WTC11 (cell line): ENCODE results near the gene ACTR3C.

Experiments
- GRHL2 ChIP-seq: fragments of 250-450 bp; sonication (Bioruptor Pico); IDR thresholded peaks from 2 replicates; pipeline ENCODE4 v1.8.0; 2022; ENCODE audit warnings: mild to moderate bottlenecking, moderate library complexity; ENCODE audit not compliant: insufficient replicate concordance, severe bottlenecking
- TF ChIP-seq, protein P1 (sequence below): fragments of 200-600 bp; IDR thresholded peaks from 2 replicates; pipeline ENCODE4 v1.8.0; 2022; ENCODE audit warnings: antibody characterized with exemption

DNA sequence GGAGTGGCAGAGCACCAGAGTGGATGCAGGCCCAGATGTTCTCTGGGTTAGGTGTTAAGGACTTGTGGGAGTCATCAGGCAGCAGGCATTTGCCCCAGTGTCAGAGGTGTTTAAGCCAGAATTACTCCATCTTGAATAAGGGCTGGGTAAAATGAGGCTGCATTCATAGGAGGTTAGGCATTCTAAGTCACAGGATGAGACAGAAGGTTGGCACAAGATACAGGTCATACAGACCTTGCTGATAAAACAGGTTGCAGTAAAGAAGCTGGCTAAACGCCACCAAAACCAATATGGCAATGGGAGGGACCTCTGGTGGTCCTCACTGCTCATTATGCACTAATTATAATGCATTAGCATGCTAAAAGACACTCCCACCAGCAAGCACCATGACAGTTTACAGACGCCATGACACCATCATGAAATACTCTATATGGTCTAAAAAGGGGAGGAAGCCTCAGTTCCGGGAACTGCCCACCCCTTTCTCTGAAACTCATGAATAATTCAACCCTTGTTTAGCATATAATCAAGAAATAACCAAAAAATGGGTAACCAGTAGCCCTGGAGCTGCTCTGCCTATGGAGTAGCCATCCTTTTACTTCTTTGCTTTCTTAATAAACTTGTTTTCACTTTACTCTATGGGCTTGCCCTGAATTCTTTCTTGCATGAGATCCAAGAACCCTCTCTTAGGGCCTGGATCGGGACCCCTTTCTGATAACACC is 1.1 kb downstream of the ACTR3C start:
- TF ChIP-seq, protein P1, sequence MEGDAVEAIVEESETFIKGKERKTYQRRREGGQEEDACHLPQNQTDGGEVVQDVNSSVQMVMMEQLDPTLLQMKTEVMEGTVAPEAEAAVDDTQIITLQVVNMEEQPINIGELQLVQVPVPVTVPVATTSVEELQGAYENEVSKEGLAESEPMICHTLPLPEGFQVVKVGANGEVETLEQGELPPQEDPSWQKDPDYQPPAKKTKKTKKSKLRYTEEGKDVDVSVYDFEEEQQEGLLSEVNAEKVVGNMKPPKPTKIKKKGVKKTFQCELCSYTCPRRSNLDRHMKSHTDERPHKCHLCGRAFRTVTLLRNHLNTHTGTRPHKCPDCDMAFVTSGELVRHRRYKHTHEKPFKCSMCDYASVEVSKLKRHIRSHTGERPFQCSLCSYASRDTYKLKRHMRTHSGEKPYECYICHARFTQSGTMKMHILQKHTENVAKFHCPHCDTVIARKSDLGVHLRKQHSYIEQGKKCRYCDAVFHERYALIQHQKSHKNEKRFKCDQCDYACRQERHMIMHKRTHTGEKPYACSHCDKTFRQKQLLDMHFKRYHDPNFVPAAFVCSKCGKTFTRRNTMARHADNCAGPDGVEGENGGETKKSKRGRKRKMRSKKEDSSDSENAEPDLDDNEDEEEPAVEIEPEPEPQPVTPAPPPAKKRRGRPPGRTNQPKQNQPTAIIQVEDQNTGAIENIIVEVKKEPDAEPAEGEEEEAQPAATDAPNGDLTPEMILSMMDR: no peak
- no peak for TF ChIP-seq GRHL2 (CRISPR knock-in tag)
